Right atrium auricular region (tissue), 2 donors: ENCODE data around the gene ALG1L2. TPM values are rescaled to one million over a fixed set of nuclear protein-coding genes. Genes with fewer than 3 reads are reported as not detected.
"Not testable (repeated sequence)": the region's sequence is repeated elsewhere in the genome, so short reads cannot be mapped to it uniquely, and the experiment has no call there.

Experiments
- DNase-seq: peaks from one replicate; pipeline ENCODE4 v3.0.0-alpha.2; 2019; ENCODE audit warnings: low spot score
- H3K27ac ChIP-seq, 2 donors: fragments of 200-600 bp; sonication (generic); 1 replicate in 1 of 2; 2 replicates in 1 of 2; pipeline ENCODE4 v1.5.1; 2016 to 2019
- H3K27me3 ChIP-seq, 2 donors: fragments of 200-600 bp; sonication (generic); one replicate each; pipeline versions ENCODE4 v1.5.1 to v1.6.0; 2017 to 2019
- H3K36me3 ChIP-seq: fragments of 200-600 bp; sonication (generic); one replicate; pipeline ENCODE4 v1.5.1; 2016
- H3K4me1 ChIP-seq, 2 donors: fragments of 200-600 bp; sonication (generic); one replicate each; pipeline versions ENCODE4 v1.5.1 to v1.6.0; 2017 to 2019
- H3K4me3 ChIP-seq, 2 donors: fragments of 200-600 bp; sonication (generic); 1 replicate in 1 of 2; 2 replicates in 1 of 2; pipeline ENCODE4 v1.5.1; 2017 to 2019; ENCODE audit warnings: mild to moderate bottlenecking in 1 of 2, moderate library complexity in 1 of 2
- H3K9me3 ChIP-seq, 2 donors: fragments of 200-600 bp; sonication (generic); one replicate each; pipeline ENCODE4 v1.5.1; 2019
- CTCF ChIP-seq, 2 donors: fragments of 200-600 bp; sonication (generic); IDR thresholded peaks; one replicate each; pipeline ENCODE4 v1.5.1; 2019; ENCODE audit warnings: antibody characterized with exemption in 2 of 2
- total RNA-seq, 2 donors: library from RNA; depleted of rRNA; stranded (reverse); fragments of >200 nt; gene quantifications; one replicate each; pipeline ENCODE4 v1.1.0, GENCODE V29; 2016

ALG1L2 gene
- total RNA-seq, 2 donors from 2014 or later = not detected

GRCh38 chr3:130108836-130109585, 27.4 kb downstream of the ALG1L2 start:
- DNase-seq, H3K9me3 ChIP-seq, H3K36me3 ChIP-seq, H3K27me3 ChIP-seq, H3K4me1 ChIP-seq, H3K4me3 ChIP-seq, H3K27ac ChIP-seq: not testable (repeated sequence)

- not testable (repeated sequence) for H3K27me3 ChIP-seq, H3K4me1 ChIP-seq, DNase-seq, H3K36me3 ChIP-seq, H3K9me3 ChIP-seq
- H3K27ac ChIP-seq = peak overlapping the region; percentile 72 to 76
- H3K4me3 ChIP-seq = peak overlapping the region; percentile 72 to 74
Measured at GRCh38 chr3:130110386-130111169, 28.9 kb downstream of the ALG1L2 start.

GRCh38 chr3:130111185-130111864, 29.7 kb downstream of the ALG1L2 start:
- Histone ChIP-seq H3K9me3 (no peaks in the 10 kb centered on the region), H3K27me3 (no peaks in the 10 kb centered on the region), H3K4me1 (peaks cover 0 to 7% of the 10 kb centered on the region in 2 donors), H3K36me3 (no peaks in the 10 kb centered on the region), H3K27ac (peak overlapping the region; percentile 72 to 76), H3K4me3 (peak overlapping the region; percentile 72 to 74)
- TF ChIP-seq CTCF (IDR thresholded peaks at IDR 0.05) = no peak
- peak; percentile 99 for DNase-seq

GRCh38 chr3:130111865-130112747, 30.5 kb downstream of the ALG1L2 start:
- not testable (repeated sequence) for H3K36me3 ChIP-seq, H3K4me1 ChIP-seq, H3K27me3 ChIP-seq, H3K9me3 ChIP-seq
- peak overlapping the region; percentile 72 to 74 for H3K4me3 ChIP-seq
- peak; percentile 61 for DNase-seq
- peak overlapping the region; percentile 76 to 91 for H3K27ac ChIP-seq

- not testable (repeated sequence) for H3K36me3 ChIP-seq, H3K9me3 ChIP-seq, H3K4me1 ChIP-seq, DNase-seq, H3K27me3 ChIP-seq
- H3K4me3 ChIP-seq = peak overlapping the region; percentile 61 to 72
- peak overlapping the region; percentile 76 to 91 for H3K27ac ChIP-seq
Measured at GRCh38 chr3:130112748-130113073, 31.1 kb downstream of the ALG1L2 start.

GRCh38 chr3:130115400-130115799, 33.8 kb downstream of the ALG1L2 start:
- not testable (repeated sequence) for H3K9me3 ChIP-seq, DNase-seq, H3K4me3 ChIP-seq, H3K27me3 ChIP-seq, H3K36me3 ChIP-seq, H3K27ac ChIP-seq
- peaks cover 0 to 11% of the 10 kb centered on the region in 2 donors for H3K4me1 ChIP-seq

- Histone ChIP-seq H3K9me3 (no peaks in the 10 kb centered on the region), H3K36me3 (no peaks in the 10 kb centered on the region), H3K4me1 (peaks cover 0 to 5% of the 10 kb centered on the region in 2 donors), H3K4me3 (no peak overlapping the region), H3K27ac (no peak overlapping the region), H3K27me3 (no peaks in the 10 kb centered on the region)
- no peak for TF ChIP-seq CTCF (IDR thresholded peaks at IDR 0.05)
- DNase-seq = no peak
Measured at GRCh38 chr3:130117933-130118332, 36.3 kb downstream of the ALG1L2 start.

GRCh38 chr3:130119824-130120223, 38.2 kb downstream of the ALG1L2 start:
- H3K36me3 ChIP-seq, H3K9me3 ChIP-seq, H3K27me3 ChIP-seq, H3K4me3 ChIP-seq, H3K27ac ChIP-seq, DNase-seq, H3K4me1 ChIP-seq: not testable (repeated sequence)

- H3K36me3 ChIP-seq, H3K27ac ChIP-seq, H3K4me1 ChIP-seq, DNase-seq, H3K27me3 ChIP-seq, H3K4me3 ChIP-seq, H3K9me3 ChIP-seq: not testable (repeated sequence)
Measured at GRCh38 chr3:130120291-130120690, 38.7 kb downstream of the ALG1L2 start.

GRCh38 chr3:130122891-130123775, 41.5 kb downstream of the ALG1L2 start:
- H3K27ac ChIP-seq, H3K36me3 ChIP-seq, H3K4me3 ChIP-seq, H3K4me1 ChIP-seq, H3K9me3 ChIP-seq, H3K27me3 ChIP-seq, DNase-seq: not testable (repeated sequence)

- not testable (repeated sequence) for DNase-seq, H3K4me3 ChIP-seq, H3K27ac ChIP-seq, H3K9me3 ChIP-seq, H3K4me1 ChIP-seq, H3K36me3 ChIP-seq, H3K27me3 ChIP-seq
Measured at GRCh38 chr3:130125406-130125805, 43.8 kb downstream of the ALG1L2 start.
